ENCODE data around the gene RPH3AL. TPM values are rescaled to one million over a fixed set of nuclear protein-coding genes. Genes with fewer than 3 reads are reported as not detected.
"Not testable (repeated sequence)": the region's sequence is repeated elsewhere in the genome, so short reads cannot be mapped to it uniquely, and the experiment has no call there.

RPH3AL gene
- total RNA-seq, 2 experiments from 2014 or later, result 2.4 to 2.8 TPM

DNA sequence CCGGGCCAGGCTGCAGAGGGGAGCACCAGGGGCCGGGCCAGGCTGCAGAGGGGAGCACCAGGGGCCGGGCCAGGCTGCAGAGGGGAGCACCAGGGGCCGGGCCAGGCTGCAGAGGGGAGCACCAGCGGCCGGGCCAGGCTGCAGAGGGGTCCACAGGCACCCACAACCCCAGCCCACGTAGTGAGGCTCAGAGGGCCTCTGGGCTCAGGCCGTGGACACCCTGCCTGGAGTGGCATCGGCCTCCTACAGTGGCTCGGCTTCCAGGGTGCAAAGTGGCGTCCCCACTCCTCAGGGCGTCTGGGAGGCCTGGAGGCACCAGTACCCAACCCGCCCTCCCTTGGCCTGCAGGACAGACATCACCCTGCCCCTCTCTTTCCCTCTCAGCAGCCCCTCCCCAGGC lies 180.7 kb downstream of the RPH3AL start:
- no peaks in the 10 kb centered on the region for H3K4me1 Mint-ChIP-seq (ENCODE audit: low read depth)
- Histone ChIP-seq H3K9me3 (ENCODE audit: control insufficient read depth in 1 of 2, insufficient read depth in 1 of 2, low read length in 2 of 2) (no peaks in the 10 kb centered on the region), H3K36me3 (ENCODE audit: insufficient read depth, low read length) (no peaks in the 10 kb centered on the region), H3K27ac (ENCODE audit: low read depth in 1 of 2, low read length in 2 of 2) (no peak overlapping the region), H3K27me3 (ENCODE audit: control insufficient read depth in 1 of 2, insufficient read depth in 2 of 2, low read length in 2 of 2) (peaks cover 0 to 2% of the 10 kb centered on the region in 2 experiments), H3K4me1 (ENCODE audit: insufficient read depth, low read length) (no peaks in the 10 kb centered on the region), H3K4me3 (ENCODE audit: low read length) (no peak overlapping the region)
- ATAC-seq (ENCODE audit: poor library complexity), result no peak
- ChIA-PET POLR2A (no interaction called here), CTCF (no interaction called here)
- DNase-seq, result no peak
- intact Hi-C loops (cut with DNase I, micrococcal nuclease), result no loop called here
- peaks cover 4% of the 10 kb centered on the region for H3K27me3 Mint-ChIP-seq
- H3K27ac Mint-ChIP-seq, result no peak overlapping the region
- no peak overlapping the region for H3K4me3 Mint-ChIP-seq
- H3K9me3 Mint-ChIP-seq, result no peaks in the 10 kb centered on the region
- TF ChIP-seq, protein P1, sequence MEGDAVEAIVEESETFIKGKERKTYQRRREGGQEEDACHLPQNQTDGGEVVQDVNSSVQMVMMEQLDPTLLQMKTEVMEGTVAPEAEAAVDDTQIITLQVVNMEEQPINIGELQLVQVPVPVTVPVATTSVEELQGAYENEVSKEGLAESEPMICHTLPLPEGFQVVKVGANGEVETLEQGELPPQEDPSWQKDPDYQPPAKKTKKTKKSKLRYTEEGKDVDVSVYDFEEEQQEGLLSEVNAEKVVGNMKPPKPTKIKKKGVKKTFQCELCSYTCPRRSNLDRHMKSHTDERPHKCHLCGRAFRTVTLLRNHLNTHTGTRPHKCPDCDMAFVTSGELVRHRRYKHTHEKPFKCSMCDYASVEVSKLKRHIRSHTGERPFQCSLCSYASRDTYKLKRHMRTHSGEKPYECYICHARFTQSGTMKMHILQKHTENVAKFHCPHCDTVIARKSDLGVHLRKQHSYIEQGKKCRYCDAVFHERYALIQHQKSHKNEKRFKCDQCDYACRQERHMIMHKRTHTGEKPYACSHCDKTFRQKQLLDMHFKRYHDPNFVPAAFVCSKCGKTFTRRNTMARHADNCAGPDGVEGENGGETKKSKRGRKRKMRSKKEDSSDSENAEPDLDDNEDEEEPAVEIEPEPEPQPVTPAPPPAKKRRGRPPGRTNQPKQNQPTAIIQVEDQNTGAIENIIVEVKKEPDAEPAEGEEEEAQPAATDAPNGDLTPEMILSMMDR (IDR thresholded peaks at IDR 0.05), result no peak
- no peaks in the 10 kb centered on the region for H3K36me3 Mint-ChIP-seq (ENCODE audit: low read depth)

DNA sequence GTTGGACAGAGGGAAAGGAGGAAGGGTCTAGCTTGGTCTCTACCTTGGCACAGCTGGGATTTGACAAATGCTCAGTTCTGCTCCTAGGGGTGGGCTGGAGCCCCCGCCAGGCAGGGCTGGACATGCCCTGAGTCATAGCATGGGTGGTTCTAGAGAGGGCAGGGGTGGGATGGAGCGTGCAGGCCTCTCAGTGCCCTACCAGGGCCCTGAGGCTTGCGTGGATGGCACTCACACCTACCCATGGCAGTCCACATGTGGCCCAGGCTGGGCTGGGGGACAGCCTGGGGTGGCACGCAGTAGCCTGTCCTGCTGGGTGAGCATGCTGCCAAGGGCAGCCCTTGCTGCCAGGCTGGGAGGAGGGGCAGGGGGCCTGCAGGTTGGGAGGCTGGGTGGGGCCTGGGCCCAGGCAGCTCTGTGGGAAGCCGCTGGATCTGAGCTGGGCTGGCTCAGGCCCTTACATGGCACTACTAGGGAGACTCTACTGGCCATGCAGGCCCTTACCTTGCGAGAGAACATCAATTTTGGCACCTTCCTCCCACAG lies 182.4 kb downstream of the RPH3AL start:
- H3K4me3 ChIP-seq (ENCODE audit: low read length), result no peak overlapping the region
- CTCF ChIA-PET, result no interaction called here
- no peaks in the 10 kb centered on the region for H3K4me1 Mint-ChIP-seq (ENCODE audit: low read depth)
- DNase-seq (no peak), ATAC-seq (ENCODE audit: poor library complexity) (no peak)
- no peak overlapping the region for H3K27ac Mint-ChIP-seq
- H3K9me3 Mint-ChIP-seq, result no peaks in the 10 kb centered on the region
- peaks cover 0 to 2% of the 10 kb centered on the region in 2 experiments for H3K27me3 ChIP-seq (ENCODE audit: control insufficient read depth in 1 of 2, insufficient read depth in 2 of 2, low read length in 2 of 2)
- H3K36me3 Mint-ChIP-seq (ENCODE audit: low read depth), result no peaks in the 10 kb centered on the region
- peaks cover 0 to 4% of the 10 kb centered on the region in 2 experiments for H3K9me3 ChIP-seq (ENCODE audit: control insufficient read depth in 1 of 2, insufficient read depth in 1 of 2, low read length in 2 of 2)
- H3K36me3 ChIP-seq (ENCODE audit: insufficient read depth, low read length), result no peaks in the 10 kb centered on the region
- TF ChIP-seq, protein P1 (IDR thresholded peaks at IDR 0.05), result no peak
- H3K4me3 Mint-ChIP-seq, result no peak overlapping the region
- no peaks in the 10 kb centered on the region for H3K4me1 ChIP-seq (ENCODE audit: insufficient read depth, low read length)
- H3K27ac ChIP-seq (ENCODE audit: low read depth in 1 of 2, low read length in 2 of 2), result no peak overlapping the region
- intact Hi-C loops (cut with DNase I, micrococcal nuclease), result no loop called here
- peaks cover 4% of the 10 kb centered on the region for H3K27me3 Mint-ChIP-seq
- POLR2A ChIA-PET, result no interaction called here

DNA sequence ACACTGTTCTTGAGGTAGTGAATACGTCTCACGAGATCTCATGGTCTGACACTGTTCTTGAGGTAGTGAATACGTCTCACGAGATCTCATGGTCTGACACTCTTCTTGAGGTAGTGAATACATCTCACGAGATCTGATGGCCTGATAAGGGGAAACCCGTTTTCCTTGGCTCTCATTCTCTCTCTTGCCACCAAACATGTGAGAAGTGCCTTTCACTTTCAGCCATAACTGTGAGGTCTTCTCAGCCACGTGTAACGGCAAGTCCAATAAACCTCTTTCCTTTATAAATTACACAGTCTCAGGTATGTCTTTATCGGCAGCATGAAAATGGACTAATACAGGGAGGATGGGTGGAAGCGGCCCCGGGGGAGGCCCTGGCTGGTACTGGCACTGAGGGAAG lies 184.0 kb downstream of the RPH3AL start:
- H3K27me3 Mint-ChIP-seq; H3K4me1 ChIP-seq (ENCODE audit: insufficient read depth, low read length); H3K4me1 Mint-ChIP-seq (ENCODE audit: low read depth); POLR2A ChIA-PET; H3K9me3 ChIP-seq (ENCODE audit: control insufficient read depth in 1 of 2, insufficient read depth in 1 of 2, low read length in 2 of 2); ATAC-seq (ENCODE audit: poor library complexity); H3K4me3 Mint-ChIP-seq; H3K36me3 Mint-ChIP-seq (ENCODE audit: low read depth); H3K27me3 ChIP-seq (ENCODE audit: control insufficient read depth in 1 of 2, insufficient read depth in 2 of 2, low read length in 2 of 2); H3K27ac Mint-ChIP-seq; CTCF ChIA-PET; H3K27ac ChIP-seq (ENCODE audit: low read depth in 1 of 2, low read length in 2 of 2); H3K4me3 ChIP-seq (ENCODE audit: low read length); DNase-seq; H3K36me3 ChIP-seq (ENCODE audit: insufficient read depth, low read length); H3K9me3 Mint-ChIP-seq; intact Hi-C loops (cut with DNase I, micrococcal nuclease): not testable (repeated sequence)

DNA sequence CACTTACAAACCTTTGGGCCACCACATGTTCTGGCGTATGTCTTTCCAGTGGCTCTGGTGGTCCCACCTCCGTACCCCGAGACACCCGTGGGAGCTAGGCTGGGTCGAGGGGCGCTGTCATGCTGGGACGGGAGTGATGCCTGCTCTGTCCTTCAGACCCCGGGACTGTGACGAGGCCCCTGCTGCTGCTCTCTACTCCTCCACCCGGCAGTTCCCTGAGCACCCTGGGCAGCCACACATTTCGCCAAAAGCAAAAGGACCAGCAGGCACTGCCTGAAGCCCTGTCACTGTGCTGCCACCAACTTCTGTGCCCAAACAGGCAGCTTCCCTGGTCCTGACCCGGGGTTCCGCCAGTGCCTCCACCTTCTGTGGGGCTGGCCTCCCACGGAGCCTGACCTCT lies 186.7 kb downstream of the RPH3AL start:
- Mint-ChIP-seq H3K27ac (no peak overlapping the region), H3K9me3 (no peaks in the 10 kb centered on the region), H3K4me1 (ENCODE audit: low read depth) (no peaks in the 10 kb centered on the region), H3K36me3 (ENCODE audit: low read depth) (no peaks in the 10 kb centered on the region), H3K4me3 (no peak overlapping the region), H3K27me3 (no peaks in the 10 kb centered on the region)
- H3K9me3 ChIP-seq (ENCODE audit: control insufficient read depth in 1 of 2, insufficient read depth in 1 of 2, low read length in 2 of 2), result peaks cover 0 to 4% of the 10 kb centered on the region in 2 experiments
- H3K4me1 ChIP-seq (ENCODE audit: insufficient read depth, low read length), result no peaks in the 10 kb centered on the region
- DNase-seq (no peak), ATAC-seq (ENCODE audit: poor library complexity) (no peak)
- no peak overlapping the region for H3K4me3 ChIP-seq (ENCODE audit: low read length)
- CTCF ChIA-PET, result no interaction called here
- POLR2A ChIA-PET, result no interaction called here
- no peaks in the 10 kb centered on the region for H3K36me3 ChIP-seq (ENCODE audit: insufficient read depth, low read length)
- H3K27ac ChIP-seq (ENCODE audit: low read depth in 1 of 2, low read length in 2 of 2), result no peak overlapping the region
- H3K27me3 ChIP-seq (ENCODE audit: control insufficient read depth in 1 of 2, insufficient read depth in 2 of 2, low read length in 2 of 2), result peaks cover 0 to 2% of the 10 kb centered on the region in 2 experiments
- TF ChIP-seq, protein P1 (IDR thresholded peaks at IDR 0.05), result no peak
- intact Hi-C loops (cut with DNase I, micrococcal nuclease), result no loop called here
